Measurements from ENCODE around the gene CHAT.

Gene CHAT

GRCh38 chr10:49614242-49615198, 683 bp downstream of the CHAT start:
- H3K4me3 ChIP-seq (ENCODE audit: low read depth, low read length), result no peak overlapping the region
- no peak for DNase-seq (ENCODE audit: low read depth, low spot score)
- in situ Hi-C loops (cut with HindIII; ENCODE audit: low sequenced_read_pairs), result no loop called here
- TF ChIP-seq CTCF (IDR thresholded peaks at IDR 0.05; ENCODE audit: low read depth, low read length), result no peak

GRCh38 chr10:49615213-49615612, 1.4 kb downstream of the CHAT start:
- in situ Hi-C loops (cut with HindIII; ENCODE audit: low sequenced_read_pairs), result no loop called here
- no peak overlapping the region for H3K4me3 ChIP-seq (ENCODE audit: low read depth, low read length)
- DNase-seq (ENCODE audit: low read depth, low spot score), result no peak
- TF ChIP-seq CTCF (IDR thresholded peaks at IDR 0.05; ENCODE audit: low read depth, low read length), result no peak

- no peak for DNase-seq (ENCODE audit: low read depth, low spot score)
- in situ Hi-C loops (cut with HindIII; ENCODE audit: low sequenced_read_pairs), result no loop called here
- TF ChIP-seq CTCF (IDR thresholded peaks at IDR 0.05; ENCODE audit: low read depth, low read length), result no peak
- no peak overlapping the region for H3K4me3 ChIP-seq (ENCODE audit: low read depth, low read length)
Measured at GRCh38 chr10:49615721-49616120, 1.9 kb downstream of the CHAT start.

DNA sequence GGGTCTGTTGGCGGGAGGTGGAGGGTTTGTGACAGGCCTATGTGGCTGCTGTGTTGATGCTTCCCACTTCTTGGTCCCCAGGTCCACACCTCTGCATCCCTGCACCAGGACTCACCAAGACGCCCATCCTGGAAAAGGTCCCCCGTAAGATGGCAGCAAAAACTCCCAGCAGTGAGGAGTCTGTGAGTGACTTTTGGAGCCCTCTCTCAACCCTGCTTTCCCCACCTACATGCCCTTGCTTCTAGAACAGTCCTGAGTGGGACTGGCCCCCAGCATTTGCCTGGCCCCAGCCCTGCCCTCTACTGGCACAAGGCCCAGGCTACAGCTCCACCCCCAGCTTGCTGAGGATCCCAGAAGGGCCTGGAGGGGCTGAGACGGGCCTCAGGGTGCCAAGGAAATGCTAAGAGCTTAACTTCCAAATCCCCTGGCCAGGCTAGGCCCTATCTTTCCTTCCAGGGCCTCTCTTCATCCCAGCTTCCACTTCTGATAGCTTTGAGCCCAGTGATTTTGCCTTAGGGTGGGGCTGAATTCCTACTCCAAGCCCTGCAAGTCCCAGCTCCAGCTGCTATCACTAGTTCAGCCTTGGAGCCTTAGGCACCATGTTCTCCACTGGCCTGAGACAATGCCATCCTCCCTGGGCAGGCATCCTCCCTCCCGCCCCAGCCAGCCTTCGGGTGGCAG, 2.7 kb downstream of the CHAT start:
- in situ Hi-C loops (cut with HindIII; ENCODE audit: low sequenced_read_pairs), result no loop called here
- no peak for TF ChIP-seq CTCF (IDR thresholded peaks at IDR 0.05; ENCODE audit: low read depth, low read length)
- H3K4me3 ChIP-seq (ENCODE audit: low read depth, low read length), result no peak overlapping the region
- DNase-seq (ENCODE audit: low read depth, low spot score), result no peak

DNA sequence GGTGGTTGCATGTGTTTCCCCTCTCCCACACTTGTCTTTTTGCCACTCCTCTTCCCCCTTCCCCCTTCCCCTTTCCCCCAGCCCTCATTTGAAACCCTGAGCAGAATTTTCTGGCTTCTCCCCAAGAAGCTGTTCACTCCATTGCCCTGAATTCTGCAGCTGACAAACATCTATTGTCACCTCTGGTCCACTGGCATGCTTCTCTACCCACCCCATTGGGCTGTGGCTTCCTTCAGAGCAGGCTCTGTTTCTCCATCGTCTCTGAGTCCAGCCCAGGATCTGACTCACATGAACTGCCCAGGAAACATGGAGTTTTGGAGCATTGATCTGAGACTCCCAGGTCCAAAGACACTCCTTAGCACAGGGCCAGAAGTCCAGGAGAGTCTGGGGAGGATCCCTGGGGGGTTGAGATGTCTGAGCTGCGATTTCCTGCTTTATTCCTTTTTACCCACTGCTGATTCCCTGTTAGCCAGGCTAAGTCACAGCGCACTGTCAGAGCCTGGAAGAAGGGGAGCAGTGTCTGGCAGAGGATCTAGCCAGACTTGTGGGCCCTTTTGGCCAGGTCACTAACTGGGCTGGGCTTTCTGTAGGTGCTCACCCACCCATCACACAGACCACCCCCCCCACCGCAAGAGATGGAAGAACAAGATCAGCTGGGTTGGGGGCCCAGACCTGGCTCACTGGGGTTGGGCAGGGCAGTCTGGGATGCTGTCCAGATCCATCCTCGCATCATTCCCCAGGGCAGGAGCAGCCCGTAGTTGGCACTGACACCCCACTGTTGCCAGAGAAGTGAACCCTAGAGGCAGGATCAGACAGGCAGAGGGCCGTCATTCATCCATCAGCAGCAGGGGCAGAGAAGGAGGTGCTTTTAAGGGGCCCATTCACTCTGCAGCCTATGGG, 3.5 kb downstream of the CHAT start:
- TF ChIP-seq CTCF (IDR thresholded peaks at IDR 0.05; ENCODE audit: low read depth, low read length), result no peak
- no peak overlapping the region for H3K4me3 ChIP-seq (ENCODE audit: low read depth, low read length)
- in situ Hi-C loops (cut with HindIII; ENCODE audit: low sequenced_read_pairs), result no loop called here
- no peak for DNase-seq (ENCODE audit: low read depth, low spot score)

DNA sequence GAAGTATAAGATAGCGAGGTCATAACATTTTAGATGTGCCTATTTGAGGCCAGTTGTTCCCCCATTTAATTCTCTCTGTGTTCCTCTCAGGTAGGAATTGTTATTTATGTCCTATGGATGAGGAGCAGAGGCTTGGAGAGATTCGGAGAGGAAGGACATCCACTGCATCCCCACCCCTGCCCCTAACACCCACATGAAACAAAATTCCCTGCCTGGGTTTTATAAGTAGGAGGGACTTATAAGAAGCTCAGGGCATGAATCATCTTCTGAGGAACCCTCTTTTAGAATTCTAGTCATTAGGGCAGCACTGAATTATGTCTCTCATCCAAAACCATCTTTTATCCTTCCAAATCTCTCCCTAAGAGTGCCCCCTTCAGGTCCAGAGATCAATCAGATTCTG, 5.0 kb downstream of the CHAT start:
- no peak for DNase-seq (ENCODE audit: low read depth, low spot score)
- H3K4me3 ChIP-seq (ENCODE audit: low read depth, low read length), result no peak overlapping the region
- in situ Hi-C loops (cut with HindIII; ENCODE audit: low sequenced_read_pairs), result no loop called here
- no peak for TF ChIP-seq CTCF (IDR thresholded peaks at IDR 0.05; ENCODE audit: low read depth, low read length)

All from astrocyte of the spinal cord (primary cell).